NCI-H446 (cell line): Measurements from ENCODE around the gene ABHD4.
"Not testable (repeated sequence)": the region's sequence is repeated elsewhere in the genome, so short reads cannot be mapped to it uniquely, and the experiment has no call there.

Experiments
- DNase-seq, 2 experiments: peaks; one replicate each; lab custom pipeline; 2025; lab: John Stamatoyannopoulos, UW

Gene ABHD4

DNA sequence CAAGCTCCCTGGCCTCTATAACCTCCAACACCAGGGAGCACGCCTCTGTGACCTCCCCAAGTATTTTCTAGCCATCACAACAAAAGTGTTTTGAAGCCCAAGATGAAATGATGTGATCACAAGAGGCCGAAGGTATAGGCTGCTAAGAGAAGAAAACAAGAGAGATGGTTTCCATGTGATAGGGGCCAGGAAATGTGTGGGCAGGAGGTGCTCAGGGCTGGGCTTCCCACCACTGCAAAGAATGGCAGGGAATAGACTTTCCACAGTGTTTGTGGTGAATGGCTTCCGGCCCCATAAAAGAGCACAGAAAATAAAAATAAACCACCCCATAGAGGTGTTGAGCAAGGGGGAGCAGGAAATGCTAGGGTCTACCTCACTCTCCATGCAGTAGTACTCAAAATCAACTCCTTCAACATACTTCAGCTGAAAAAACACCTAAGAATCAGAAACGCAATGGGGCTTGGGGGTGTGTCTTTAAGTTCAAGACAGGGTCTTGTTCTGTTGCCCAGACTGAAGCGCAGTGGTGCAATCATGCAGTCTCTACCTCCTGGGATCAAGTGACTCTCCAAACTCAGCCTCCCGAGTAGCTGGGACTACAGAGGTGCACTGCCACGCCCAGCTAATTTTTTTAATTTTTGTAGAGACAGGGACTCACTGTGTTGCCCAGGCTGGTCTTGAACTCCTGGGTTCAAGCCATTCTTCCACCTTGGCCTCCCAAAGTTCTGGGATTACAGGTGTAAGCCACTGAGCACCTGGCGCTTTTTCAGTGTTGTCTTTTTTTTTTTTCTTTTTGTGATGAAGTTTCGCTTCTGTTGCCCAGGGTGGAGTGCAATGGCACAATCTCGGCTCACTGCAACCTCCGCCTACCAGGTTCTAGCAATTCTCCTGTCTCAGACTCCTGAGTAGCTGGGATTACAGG is 36.2 kb upstream of the ABHD4 start:
- DNase-seq, result no peak

DNA sequence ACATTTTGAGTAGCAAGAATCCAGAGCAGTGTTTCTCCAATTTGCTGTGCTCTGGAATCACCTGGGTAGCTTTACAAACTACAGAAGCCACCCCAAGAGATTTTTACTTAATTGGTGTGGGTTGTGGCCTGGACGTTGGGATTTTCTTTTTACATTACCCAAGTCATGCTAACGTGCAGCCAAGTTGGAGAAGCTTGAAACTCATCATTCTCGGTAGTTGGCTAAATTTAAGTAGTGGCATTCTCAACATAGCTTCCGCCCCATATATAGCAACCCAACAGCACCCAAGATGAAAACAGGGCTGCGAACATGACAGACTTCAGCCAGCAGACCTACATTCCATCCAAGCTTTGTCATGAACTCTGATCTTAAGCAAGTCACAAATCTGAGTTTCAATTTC is 34.1 kb upstream of the ABHD4 start:
- DNase-seq, result no peak

DNA sequence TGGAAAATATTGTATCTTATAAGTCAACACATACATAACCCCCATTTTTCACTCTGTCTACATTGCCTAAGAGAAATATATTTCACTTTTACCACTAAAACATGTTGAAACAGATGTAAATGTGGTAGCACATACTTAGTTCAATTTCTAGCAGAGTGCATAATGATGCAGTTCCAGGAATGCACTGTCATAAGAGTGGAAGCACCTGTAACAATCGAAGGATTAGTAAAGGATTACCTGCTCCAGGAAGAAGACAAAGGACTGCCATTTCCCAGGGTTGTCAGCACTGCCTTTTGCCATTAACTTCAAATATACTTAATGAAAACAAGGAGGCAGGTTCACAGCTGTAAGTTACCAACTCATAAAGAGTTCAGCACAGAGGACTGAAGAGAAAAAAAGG is 33.6 kb upstream of the ABHD4 start:
- no peak for DNase-seq

DNA sequence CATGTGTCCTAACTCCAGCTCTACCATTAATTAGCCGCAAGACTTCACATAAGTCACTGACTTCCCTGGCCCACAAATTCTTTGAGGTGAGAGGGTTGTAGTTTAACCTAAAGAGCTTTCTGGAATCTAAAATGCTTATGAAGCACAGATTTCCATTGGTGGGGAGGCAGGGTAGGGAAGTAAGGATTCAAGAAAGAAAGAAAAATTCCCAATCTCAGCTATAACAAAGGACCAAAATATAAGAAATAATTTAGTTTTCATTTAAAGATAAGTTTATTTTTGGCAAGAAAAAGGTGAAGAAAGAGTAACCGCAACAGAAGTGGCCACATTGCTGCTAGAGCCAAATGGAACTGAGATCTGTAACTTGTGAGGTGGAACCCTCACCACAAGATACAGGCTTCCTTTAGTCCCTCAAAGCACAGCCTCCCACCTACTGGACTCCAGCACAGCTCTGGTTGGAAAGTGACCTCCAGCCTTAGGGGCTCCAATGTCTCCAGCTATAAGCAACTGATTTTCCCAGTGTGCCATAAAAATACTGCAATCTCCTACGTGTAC is 32.6 kb upstream of the ABHD4 start:
- DNase-seq, result no peak

DNA sequence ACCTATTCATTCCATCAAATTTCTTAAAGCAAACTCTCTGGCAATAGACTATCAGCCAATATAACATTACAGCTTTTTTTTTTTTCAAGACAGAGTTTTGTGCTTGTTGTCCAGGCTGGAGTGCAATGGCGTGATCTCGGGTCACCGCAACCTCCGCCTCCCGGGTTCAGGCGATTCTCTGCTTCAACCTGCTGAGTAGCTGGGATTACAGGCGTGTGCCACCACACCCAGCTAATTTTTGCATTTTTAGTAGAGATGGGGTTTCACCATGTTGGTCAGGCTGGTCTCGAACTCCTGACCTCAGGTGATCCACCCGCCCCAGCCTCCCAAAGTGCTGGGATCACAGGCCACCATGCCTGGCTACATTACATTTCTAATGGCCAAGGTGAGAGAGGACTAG is 31.8 kb upstream of the ABHD4 start:
- DNase-seq, result not testable (repeated sequence)

DNA sequence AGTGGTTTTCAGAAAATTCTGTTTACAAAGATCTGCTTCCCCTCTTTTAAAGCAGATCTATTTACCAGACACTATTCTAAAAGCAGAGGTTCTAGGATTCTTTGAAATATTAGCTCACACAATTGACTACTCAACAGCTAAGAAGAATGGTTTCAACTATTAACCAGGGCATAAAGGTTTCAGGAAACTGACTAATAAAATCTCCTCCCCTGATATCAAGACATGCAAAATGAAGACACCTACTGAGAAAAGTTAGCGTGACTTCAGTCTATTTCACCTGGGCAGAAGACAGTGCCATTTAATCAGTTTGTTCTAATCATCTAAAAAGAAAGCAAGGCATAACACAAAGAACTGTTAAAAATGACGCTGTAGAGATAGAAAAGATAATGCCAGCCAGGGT is 31.3 kb upstream of the ABHD4 start:
- no peak for DNase-seq

DNA sequence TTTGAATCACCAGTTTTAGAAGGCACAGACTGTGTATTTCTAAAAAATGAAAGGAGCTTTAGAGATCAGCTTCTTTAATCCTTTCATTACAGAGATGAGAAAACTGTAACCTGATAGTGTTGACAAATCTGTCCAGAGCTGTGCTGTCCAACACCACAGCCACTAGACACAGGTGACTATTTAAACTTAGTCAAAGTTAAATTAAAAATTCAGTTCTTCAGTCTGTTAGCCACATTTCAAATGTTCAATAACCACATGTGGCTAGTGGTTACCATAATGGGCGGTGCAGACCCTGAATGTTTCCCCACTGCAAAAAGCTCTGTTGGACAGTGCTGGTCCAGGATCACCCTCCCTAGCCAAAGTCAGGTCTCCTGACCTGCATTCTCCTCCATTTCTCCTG is 30.7 kb upstream of the ABHD4 start:
- DNase-seq, result no peak

DNA sequence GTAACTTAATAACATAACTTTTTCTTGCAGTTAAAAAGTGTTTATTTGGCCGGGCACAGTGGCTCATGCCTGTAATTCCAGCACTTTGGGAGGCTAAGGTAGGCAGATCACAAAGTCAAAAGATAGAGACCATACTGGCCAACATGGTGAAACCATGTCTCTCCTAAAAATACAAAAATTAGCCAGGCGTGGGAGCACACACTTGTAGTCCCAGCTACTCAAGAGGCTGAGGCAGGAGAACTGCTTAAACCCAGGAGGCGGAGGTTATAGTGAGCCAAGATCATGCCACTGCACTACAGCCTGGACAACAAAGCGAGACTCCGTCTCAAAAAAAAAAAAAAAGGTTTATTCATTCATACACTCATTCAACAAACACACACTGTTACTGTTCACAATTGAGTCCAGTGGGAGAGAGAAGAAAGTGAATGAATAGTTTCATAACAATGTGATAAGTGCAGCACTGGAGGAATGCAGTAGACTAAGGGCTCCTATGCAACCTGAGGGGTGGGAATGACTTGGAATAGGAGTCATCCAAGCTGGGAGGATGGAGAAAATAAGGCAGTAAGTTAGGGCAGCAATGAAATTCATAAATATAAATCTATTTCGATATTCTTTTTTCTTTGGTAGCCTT is 28.9 kb upstream of the ABHD4 start:
- no peak for DNase-seq

DNA sequence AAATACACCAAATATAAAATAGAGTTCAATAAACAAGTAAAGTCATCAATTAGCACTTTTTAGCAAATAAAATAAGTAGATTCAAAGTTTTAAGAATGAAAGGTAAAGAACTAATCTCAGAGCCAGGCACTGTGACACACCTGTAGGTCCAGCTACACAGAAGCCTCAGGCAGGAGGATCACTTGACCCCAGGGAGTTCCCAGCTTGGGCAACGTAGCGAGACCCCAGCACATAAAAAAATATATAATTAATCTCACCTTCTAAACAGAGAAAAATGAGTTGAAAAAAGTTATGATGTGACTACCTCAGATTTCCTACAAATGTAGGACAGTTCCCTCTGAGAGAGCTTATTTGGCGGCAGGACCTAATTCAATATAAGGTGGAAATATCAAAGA is 28.4 kb upstream of the ABHD4 start:
- no peak for DNase-seq

DNA sequence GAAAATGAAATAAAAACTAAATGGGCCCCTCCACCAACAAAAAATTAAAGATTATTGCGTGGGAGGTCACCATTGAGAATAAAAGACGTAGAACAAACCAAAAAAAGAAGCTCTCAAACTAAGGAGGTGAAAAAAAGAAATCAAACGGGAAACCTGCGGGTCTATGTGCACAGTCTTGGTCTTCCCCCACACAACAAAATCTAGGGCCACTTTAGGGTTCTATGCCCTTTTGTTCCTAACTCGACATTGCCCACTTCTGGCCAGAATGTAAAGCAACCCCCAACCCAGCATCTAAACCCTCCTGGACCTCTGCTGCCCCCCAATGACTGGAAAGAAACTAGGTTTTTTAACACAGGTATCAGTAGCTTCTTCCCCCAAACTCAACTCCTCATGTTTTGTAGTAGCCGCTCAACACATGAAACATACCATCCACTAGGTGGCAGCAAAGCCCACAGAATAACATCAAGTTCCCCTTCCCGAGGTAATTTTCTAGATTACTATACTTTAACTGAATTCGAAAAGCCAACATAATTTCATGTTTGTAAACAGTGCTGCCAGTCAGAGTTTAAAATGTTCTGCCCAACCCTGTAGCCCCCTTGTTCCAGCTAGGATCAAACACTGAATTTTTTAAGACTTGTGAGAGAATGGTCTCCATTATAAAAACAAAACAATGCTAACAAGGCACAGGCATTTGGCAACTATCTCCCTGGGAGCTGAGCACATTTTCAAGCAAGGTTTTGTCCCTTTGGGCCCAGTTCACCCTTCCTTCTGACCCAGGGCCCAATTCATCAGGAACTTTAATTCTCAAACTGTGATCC is 27.8 kb upstream of the ABHD4 start:
- DNase-seq, result peak; percentile 86 to 88

DNA sequence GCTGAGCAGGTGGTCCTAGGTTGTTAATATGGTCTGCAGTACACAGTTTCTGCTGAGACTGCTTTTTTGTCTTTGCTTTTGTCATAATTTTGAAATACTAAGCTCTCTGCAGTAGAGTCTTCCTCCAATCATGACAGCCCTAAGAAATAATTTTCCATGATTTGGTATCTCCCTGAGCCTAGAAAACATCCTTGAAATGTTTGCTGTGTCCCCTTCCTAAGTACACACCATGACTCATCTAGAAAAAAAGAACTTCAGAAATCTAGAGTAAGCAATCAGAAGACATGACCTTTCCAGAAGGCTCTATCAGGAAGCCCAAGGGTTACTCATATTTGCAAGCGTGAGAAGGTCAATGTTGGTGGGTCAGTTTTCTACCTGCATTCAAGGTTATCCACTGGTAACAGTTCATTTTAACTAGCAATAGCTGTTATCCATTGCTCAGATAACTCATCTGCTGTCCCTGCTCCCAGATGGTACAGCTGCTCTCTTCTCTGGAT is 25.5 kb upstream of the ABHD4 start:
- no peak for DNase-seq

DNA sequence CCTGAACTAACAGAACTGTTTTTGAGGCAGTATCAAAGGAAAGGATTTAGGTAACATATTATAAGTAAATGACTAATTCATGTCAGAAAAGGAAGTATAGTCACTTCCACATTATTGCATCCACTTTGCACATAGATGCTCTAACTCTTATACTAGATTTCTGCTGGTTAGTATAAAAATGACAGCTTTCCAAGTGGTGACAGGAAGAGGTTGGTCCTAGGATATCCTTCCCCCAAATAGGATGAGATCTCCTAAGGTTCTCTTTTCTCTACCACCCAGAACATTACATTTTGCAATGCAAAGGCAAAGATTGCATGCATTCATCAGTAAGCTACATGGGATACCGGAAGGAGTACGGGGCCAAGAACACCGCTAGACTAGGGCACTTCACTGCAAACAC is 24.3 kb upstream of the ABHD4 start:
- DNase-seq, result no peak

DNA sequence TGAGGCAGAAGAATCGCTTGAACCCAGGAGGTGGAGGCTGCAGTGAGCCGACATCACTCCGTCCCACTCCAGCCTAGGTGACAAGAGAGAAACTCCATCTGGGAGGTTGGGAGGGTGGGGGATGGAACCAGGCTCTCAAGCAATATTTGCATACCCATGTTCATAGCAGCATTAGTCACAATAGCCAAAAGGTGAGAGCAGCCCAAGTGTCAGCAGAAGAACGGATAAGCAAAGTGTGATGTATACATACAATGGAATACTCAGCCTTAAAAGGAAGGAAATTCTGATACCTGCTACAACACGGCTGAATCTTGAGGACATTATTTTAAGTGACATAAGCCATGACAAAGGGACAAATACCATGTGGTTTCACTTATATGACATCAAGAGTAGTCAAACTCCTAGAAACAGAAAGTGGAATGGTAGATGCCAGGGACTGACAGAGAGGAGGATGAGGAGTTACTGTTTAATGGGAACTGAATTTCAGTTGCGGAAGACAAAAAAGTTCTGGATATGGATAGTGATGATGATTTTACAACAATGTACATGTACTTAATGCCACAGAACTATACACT is 20.7 kb upstream of the ABHD4 start:
- DNase-seq, result no peak

DNA sequence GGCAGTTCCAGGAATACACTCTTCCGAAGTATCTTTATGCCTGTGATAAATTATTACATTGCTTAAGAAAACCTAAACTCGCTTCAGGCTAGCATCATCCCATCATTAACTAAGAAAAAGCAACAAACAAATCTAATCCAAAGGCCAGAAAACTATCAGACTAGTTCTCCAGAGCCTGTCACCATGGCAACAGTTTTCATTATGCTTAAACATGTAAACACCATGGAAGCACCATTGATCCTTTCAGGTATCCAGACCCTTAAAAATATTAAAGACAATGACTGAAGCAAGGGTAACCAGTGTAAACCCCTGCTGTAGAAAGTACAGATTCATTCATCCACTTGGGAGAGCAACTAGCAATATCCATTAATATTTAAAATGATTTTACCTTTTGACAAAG is 18.9 kb upstream of the ABHD4 start:
- DNase-seq, result no peak

DNA sequence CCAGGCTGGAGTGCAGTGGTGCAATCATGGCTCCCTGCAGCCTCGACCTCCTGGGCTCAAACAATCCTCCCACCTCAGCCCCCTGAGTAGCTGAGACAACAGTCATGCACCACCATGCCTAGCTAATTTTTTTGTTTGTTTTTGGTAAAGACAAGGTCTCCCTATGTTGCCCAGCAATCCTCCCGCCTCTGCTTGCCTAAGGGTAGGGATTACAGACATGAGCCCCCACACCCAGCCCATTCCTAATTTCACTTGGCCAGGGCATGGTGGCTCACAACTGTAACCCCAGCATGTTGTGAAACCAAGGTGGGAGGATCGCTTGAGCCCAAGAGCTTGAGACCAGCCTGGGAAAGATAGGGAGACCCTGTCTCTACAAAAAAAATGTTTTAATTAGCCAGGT is 18.2 kb upstream of the ABHD4 start:
- DNase-seq, result no peak

DNA sequence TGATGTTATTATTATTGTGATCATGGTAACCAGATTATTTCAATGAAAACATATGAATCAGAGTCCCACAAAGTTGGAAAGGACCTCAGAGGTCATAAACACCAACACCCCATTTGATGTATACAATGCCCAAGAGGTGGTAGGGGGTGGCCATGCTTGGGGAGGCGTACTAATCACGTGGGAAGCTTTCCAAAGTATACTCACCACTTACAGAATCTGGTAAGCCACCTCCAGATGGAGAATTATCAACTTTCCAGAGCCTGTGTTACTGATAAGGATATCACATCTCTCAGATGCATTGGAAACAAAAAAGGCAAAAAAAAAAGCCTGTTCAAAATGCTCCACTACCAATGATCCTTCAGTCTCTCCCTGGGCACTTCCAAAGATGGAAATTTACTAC is 17.5 kb upstream of the ABHD4 start:
- no peak for DNase-seq

DNA sequence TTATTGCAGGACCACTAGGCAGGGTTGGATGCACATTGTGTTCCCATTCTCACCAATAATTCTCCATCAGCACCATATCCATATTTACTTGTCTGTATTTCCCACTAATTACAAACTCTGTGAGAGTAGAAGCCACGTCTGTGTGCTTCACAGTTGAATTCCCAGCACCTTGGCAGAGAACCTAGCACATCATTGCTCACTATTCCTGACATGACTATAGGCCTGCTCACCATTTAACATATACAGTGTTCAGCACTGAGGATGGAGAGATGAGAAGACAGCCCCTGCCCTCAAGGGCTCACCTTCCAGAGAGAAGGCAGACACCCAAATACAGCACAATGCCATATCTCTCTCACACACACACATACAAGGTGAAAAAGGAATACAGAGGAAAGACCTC is 14.1 kb upstream of the ABHD4 start:
- no peak for DNase-seq

DNA sequence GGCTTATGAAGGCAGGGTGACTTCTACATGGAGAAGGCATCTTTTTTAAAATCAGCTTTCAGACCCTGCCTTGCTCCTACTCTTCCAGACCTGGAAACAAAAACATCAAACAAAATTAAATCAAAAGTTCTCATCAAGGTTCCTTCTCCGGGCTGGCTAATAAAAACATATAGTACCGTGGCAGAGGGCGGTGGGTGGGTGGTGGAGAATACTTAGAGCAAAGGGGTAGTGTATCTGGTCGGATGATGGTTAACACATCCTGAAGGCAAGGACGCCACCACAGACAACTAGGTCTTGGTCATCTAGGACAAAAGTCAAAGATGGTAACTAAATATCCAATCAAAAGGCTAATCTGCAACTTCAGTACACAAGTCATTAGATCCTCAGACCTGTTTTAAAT is 10.9 kb upstream of the ABHD4 start:
- DNase-seq, result no peak

DNA sequence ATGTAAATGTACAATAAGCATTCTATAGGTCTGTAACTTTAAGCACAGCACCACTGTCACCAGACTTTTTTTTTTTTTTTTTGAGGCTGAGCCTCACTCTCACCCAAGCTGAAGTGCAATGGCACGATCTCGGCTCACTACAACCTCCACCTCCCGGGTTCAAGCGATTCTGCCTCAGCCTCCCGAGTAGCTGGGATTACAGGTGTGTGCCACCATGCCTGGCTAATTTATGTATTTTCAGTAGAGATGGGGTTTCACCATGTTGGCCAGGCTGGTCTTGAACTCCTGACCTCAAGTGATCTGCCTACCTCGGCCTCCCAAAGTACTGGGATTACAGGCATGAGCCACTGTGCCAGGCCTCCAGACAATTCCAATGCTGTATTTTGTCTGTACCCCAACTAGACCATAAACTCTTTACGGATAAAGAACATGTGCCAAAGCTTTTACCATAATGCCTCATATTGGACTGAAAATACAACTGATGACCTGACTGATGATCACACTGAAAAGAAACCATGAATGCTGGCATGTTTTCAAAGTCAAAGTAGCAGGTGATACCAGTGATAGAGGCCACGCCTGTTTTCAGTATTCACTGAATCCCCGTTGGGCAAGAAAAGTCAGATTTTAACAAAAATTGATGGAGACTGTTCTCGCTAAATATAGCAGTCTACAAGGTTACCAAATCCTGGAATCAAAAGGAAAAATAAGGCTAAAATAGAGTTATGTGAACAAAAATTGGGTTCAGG is 10.2 kb upstream of the ABHD4 start:
- DNase-seq, result not testable (repeated sequence)

DNA sequence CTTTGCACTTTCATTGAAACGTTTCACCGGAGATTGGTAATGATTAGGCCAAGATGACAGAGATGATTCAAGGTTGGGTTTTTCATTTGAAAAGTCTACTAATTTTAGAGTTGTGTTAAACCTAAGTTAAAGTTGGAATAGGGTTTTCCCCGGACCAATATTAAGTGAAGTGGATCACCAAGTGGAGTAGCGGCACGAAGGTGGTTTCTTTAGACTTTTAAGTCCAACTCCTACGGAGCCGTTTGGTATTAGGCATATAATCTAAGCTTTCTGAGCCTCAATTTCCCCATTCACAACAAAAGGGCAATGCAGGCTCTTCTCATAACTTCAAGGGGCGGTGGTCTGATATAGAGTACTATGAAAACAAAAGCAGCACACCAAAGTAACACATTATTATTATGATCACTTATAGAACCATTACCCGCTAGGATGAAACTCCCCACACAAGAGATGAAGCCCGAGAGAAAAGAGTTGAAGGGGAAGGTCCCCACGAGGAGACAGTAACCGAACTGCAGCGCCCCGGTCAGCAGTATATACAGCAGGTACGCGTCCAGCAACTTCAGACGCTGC is 9.5 kb upstream of the ABHD4 start:
- no peak for DNase-seq
